ENCODE measurements around the gene PTMS.

DNA sequence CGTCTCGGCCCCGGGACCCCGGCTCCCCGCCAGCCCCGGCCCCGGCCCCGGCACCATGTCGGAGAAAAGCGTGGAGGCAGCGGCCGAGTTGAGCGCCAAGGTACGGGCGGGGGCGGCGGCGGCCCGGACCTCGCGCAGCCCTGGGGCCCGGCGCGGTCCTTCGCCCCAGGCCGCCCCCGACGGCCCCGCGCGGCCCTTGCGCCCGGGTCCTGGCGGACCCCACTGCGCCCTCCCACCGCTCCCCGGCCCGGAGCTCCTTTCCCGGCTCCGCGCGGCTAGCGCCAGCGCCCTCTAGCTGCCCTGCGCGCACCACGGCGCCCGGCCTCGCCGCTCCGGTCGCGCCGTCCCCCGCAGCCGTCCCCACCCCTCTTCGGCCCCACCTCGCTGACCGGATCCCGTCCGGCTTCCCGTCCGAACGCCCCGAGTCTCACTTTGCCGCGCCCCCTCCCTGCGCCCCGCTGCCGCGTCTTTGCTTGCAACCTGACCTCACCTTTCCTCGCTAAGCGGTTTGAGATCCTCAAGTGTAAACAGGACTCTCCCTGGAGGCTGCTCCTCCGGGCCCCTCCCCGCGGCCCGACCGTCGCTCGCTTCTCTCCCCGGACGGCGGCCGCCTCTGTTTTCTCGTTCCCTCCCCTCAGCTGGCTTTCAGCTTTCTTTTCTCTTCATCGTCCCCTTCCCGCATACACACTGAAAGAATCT, 637 bp downstream of the PTMS start:
- peak; percentile 29 to 49 for TF ChIP-seq POLR2A (IDR thresholded peaks at IDR 0.05)
- TF ChIP-seq, protein P1, sequence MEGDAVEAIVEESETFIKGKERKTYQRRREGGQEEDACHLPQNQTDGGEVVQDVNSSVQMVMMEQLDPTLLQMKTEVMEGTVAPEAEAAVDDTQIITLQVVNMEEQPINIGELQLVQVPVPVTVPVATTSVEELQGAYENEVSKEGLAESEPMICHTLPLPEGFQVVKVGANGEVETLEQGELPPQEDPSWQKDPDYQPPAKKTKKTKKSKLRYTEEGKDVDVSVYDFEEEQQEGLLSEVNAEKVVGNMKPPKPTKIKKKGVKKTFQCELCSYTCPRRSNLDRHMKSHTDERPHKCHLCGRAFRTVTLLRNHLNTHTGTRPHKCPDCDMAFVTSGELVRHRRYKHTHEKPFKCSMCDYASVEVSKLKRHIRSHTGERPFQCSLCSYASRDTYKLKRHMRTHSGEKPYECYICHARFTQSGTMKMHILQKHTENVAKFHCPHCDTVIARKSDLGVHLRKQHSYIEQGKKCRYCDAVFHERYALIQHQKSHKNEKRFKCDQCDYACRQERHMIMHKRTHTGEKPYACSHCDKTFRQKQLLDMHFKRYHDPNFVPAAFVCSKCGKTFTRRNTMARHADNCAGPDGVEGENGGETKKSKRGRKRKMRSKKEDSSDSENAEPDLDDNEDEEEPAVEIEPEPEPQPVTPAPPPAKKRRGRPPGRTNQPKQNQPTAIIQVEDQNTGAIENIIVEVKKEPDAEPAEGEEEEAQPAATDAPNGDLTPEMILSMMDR (IDR thresholded peaks at IDR 0.05): peak; percentile 29 to 86 (median 78)

Measured in Peyer's patch (tissue), 4 donors.